ENCODE data around the gene VSIR. TPM values are rescaled to one million over a fixed set of nuclear protein-coding genes. Genes with fewer than 3 reads are reported as not detected.

VSIR gene
- total and polyA plus RNA-seq, 10 of the 15 experiments (the other 5 are each of a cell fraction or from before 2014, with no cell fraction given), result 0.19 to 12.5 (median 6.7) TPM

DNA sequence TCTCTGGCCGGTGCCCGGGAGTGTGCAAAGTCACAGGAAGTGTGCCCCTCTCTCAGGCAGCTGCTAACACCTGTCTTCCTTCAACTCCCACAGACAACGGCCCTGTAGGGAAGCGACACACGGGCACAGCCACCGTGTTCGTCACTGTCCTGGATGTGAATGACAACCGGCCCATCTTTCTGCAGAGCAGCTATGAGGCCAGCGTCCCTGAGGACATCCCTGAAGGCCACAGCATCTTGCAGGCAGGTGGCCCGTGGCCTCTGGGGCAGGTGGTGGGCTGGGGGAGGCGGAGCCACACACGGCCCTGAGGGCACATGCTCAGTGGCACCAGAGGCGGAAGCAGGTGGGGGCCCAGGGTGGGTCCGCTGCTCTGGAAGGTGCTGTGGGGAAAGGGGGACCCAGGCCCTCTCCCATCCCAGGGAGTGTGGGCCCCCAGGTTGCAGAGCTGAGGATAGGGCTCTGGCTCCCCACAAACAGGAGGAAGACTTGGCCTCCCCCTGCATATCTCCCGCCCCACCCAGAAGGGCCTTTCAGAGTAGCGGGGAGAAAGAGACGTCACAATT is 60.7 kb downstream of the VSIR start:
- ATAC-seq (no peak), DNase-seq (ENCODE audit: low read depth, low spot score) (no peak), FAIRE-seq (no peak)
- TF ChIP-seq FOS (IDR thresholded peaks at IDR 0.05; ENCODE audit: borderline replicate concordance, extremely low read depth, insufficient read length) (no peak), CREB1 (IDR thresholded peaks at IDR 0.05; ENCODE audit: low read depth) (no peak), POLR2AphosphoS5 (IDR thresholded peaks at IDR 0.05; ENCODE audit: low read length) (no peak), WRNIP1 (IDR thresholded peaks at IDR 0.05; ENCODE audit: borderline replicate concordance, low read depth, low read length) (no peak), RCOR1 (conservative IDR thresholded peaks at IDR 0.05; ENCODE audit: low read depth, low read length) (no peak), ZSCAN29 (IDR thresholded peaks at IDR 0.05) (no peak), SRF (IDR thresholded peaks at IDR 0.05; ENCODE audit: low read depth in 2 of 2, low read length in 2 of 2) (no peak), SP1 (IDR thresholded peaks at IDR 0.05; ENCODE audit: low read depth, low read length) (no peak), SMC3 (IDR thresholded peaks at IDR 0.05; ENCODE audit: borderline replicate concordance, low read length) (no peak), PAX5 (IDR thresholded peaks at IDR 0.05; ENCODE audit: borderline replicate concordance, low read depth, low read length) (no peak), RELA (IDR thresholded peaks at IDR 0.05; ENCODE audit: borderline replicate concordance, partially characterized antibody) (no peak), SIN3A (IDR thresholded peaks at IDR 0.05; ENCODE audit: low read depth, low read length) (no peak), STAT3 (IDR thresholded peaks at IDR 0.05; ENCODE audit: low read depth, low read length) (no peak)
- TF ChIP-seq, protein P1, sequence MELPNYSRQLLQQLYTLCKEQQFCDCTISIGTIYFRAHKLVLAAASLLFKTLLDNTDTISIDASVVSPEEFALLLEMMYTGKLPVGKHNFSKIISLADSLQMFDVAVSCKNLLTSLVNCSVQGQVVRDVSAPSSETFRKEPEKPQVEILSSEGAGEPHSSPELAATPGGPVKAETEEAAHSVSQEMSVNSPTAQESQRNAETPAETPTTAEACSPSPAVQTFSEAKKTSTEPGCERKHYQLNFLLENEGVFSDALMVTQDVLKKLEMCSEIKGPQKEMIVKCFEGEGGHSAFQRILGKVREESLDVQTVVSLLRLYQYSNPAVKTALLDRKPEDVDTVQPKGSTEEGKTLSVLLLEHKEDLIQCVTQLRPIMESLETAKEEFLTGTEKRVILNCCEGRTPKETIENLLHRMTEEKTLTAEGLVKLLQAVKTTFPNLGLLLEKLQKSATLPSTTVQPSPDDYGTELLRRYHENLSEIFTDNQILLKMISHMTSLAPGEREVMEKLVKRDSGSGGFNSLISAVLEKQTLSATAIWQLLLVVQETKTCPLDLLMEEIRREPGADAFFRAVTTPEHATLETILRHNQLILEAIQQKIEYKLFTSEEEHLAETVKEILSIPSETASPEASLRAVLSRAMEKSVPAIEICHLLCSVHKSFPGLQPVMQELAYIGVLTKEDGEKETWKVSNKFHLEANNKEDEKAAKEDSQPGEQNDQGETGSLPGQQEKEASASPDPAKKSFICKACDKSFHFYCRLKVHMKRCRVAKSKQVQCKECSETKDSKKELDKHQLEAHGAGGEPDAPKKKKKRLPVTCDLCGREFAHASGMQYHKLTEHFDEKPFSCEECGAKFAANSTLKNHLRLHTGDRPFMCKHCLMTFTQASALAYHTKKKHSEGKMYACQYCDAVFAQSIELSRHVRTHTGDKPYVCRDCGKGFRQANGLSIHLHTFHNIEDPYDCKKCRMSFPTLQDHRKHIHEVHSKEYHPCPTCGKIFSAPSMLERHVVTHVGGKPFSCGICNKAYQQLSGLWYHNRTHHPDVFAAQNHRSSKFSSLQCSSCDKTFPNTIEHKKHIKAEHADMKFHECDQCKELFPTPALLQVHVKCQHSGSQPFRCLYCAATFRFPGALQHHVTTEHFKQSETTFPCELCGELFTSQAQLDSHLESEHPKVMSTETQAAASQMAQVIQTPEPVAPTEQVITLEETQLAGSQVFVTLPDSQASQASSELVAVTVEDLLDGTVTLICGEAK (IDR thresholded peaks at IDR 0.05; ENCODE audit: borderline replicate concordance), result no peak
- TF ChIP-seq, protein P2, sequence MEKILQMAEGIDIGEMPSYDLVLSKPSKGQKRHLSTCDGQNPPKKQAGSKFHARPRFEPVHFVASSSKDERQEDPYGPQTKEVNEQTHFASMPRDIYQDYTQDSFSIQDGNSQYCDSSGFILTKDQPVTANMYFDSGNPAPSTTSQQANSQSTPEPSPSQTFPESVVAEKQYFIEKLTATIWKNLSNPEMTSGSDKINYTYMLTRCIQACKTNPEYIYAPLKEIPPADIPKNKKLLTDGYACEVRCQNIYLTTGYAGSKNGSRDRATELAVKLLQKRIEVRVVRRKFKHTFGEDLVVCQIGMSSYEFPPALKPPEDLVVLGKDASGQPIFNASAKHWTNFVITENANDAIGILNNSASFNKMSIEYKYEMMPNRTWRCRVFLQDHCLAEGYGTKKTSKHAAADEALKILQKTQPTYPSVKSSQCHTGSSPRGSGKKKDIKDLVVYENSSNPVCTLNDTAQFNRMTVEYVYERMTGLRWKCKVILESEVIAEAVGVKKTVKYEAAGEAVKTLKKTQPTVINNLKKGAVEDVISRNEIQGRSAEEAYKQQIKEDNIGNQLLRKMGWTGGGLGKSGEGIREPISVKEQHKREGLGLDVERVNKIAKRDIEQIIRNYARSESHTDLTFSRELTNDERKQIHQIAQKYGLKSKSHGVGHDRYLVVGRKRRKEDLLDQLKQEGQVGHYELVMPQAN (conservative IDR thresholded peaks at IDR 0.05), result no peak
- TF ChIP-seq, protein P3, sequence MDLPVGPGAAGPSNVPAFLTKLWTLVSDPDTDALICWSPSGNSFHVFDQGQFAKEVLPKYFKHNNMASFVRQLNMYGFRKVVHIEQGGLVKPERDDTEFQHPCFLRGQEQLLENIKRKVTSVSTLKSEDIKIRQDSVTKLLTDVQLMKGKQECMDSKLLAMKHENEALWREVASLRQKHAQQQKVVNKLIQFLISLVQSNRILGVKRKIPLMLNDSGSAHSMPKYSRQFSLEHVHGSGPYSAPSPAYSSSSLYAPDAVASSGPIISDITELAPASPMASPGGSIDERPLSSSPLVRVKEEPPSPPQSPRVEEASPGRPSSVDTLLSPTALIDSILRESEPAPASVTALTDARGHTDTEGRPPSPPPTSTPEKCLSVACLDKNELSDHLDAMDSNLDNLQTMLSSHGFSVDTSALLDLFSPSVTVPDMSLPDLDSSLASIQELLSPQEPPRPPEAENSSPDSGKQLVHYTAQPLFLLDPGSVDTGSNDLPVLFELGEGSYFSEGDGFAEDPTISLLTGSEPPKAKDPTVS (IDR thresholded peaks at IDR 0.05; ENCODE audit: low read depth, low read length), result no peak
- no peak overlapping the region for H2AFZ ChIP-seq (ENCODE audit: control insufficient read depth, low read depth, low read length)
- in situ Hi-C loops (cut with MboI), result no loop called here
- ChIA-PET RAD21 (ENCODE audit: unreplicated experiment) (interaction anchor here (0.7 to 1.4 kb wide), 3 partner anchors 99 to 397 kb away, joined by 3 read pairs; no protein-coding TSS in a partner anchor), SMC1A (ENCODE audit: uncharacterized antibody, unreplicated experiment) (interaction anchor here (1.8 to 2.2 kb wide), 2 partner anchors 15 to 48 kb away, joined by 4 to 9 read pairs; no protein-coding TSS in a partner anchor), POLR2A (interaction anchor here (1.0 kb wide), 1 partner anchor 60 kb away, joined by 3 read pairs; the partner anchor contains the start of gene VSIR), CTCF (interaction anchor here (0.8 to 5.3 kb wide), 6 partner anchors 13 to 336 kb away, joined by 3 to 25 read pairs (median 4); no protein-coding TSS in a partner anchor)
- H3K9me3 ChIP-seq (replicated peaks; ENCODE audit: control insufficient read depth, insufficient read depth, low read length), result no peaks in the 10 kb centered on the region
- intact Hi-C loops (cut with micrococcal nuclease; ENCODE audit: unreplicated experiment), result no loop called here
- H3K27ac ChIP-seq (ENCODE audit: control insufficient read depth, insufficient read depth), result no peak overlapping the region
- WGBS (ENCODE audit: insufficient coverage, insufficient replicate concordance, low lambda C conversion rate, missing lambda C conversion rate), result 50% methylated on average over 16 of the region's 17 CpGs
- H3K9ac ChIP-seq (ENCODE audit: control insufficient read depth, insufficient read depth, low read length), result no peak overlapping the region
- H3K36me3 ChIP-seq (ENCODE audit: control insufficient read depth in 2 of 2, insufficient read depth in 2 of 2, low read length in 1 of 2), result no peaks in the 10 kb centered on the region
- no peaks in the 10 kb centered on the region for H3K79me2 ChIP-seq (ENCODE audit: control insufficient read depth, insufficient read depth, low read length)
- peaks cover 26% of the 10 kb centered on the region for H3K4me1 ChIP-seq (ENCODE audit: control insufficient read depth, insufficient read depth, low read length)
- H3K4me3 ChIP-seq, result no peak overlapping the region
- H3K4me2 ChIP-seq (ENCODE audit: control insufficient read depth, insufficient read depth), result no peak overlapping the region
- BruUV-seq (replicated peaks), result no TSS peak
- no peaks in the 10 kb centered on the region for H3K27me3 ChIP-seq (replicated peaks in 1 of 2; ENCODE audit: control insufficient read depth in 2 of 2, insufficient read depth in 2 of 2, low read length in 1 of 2)
- no peaks in the 10 kb centered on the region for H4K20me1 ChIP-seq (ENCODE audit: control insufficient read depth, insufficient read depth)
